Measurements from ENCODE around the gene RALGAPB.

RALGAPB gene

DNA sequence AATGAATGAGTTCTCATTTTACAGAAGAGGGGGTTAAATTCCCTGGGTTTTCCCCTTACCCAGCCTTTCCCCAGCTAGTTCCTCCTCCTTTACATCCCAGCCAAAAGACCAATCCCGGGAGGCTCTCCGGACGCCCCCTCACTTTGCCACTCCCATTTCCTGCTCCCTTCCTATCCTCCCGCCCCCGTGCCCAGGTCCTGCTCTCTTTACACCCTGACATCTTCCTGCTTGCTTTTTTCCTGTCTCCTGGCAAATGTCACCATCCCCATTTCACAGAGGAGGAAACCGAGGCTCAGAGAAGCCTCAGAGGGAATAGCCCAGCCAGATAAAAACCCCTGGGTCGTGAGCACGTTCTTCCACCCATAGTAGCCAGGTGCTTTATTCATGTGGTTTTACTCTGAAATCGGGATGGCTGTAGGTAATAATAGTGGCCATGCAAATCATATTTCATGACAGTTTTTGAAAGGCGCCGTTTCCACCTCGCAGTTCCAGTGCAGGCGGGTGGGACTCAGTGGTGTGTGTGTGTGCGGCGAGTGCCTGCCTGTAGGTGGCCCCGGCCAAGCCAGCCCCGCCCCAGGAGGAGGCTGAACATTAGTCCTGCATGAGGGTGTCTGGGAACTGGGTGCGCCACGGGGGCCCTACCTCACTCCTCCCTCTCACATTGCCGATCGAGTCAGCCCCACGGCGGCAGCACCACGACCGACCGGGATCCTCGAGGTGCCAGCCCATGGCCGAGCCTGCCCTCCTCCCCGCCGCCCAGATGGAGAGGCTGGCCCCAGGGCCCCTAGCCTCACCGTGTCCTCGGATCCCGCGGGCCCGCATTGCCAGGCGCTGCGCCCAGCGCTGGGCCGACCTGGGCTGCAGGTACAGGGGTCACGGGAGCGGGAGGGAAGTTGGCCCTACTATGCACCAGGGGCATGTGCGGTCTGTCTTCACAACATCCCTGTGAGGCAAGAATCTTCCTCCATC lies 128.9 kb downstream of the RALGAPB start, which contains the start of gene ARHGAP40:
ARHGAP40 (plus strand) TSS at position 594 of the 969 bp plus-strand sequence.
- peak in 1 of 2 experiments; percentile 17 for DNase-seq
- TF ChIP-seq GATA1 (IDR thresholded peaks at IDR 0.05; ENCODE audit: low read depth, low read length) (no peak), POLR2A (IDR thresholded peaks at IDR 0.05; ENCODE audit: low read length) (no peak)

DNA sequence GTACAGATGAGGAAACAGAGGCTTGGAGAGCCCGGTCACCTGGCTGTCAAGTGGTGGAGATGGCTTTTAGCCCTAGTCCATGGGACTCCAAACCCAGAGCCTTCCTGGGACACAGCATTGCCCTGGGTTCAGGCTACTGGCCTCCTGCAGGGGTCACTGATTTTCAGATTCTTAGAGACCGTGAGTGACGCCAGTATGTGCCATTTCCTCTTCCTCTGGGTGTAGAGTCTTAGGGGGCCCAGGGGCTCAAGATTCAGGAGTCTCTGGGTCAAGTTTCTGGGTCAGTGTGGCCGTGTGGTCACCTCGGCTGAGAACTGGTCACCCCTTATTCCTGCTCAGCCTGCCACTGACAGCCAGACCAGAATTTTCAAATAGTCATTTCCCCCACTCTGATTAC lies 129.5 kb downstream of the RALGAPB start:
- DNase-seq = no peak
- no peak for TF ChIP-seq GATA1 (IDR thresholded peaks at IDR 0.05; ENCODE audit: low read depth, low read length)
- no peak for TF ChIP-seq POLR2A (IDR thresholded peaks at IDR 0.05; ENCODE audit: low read length)

DNA sequence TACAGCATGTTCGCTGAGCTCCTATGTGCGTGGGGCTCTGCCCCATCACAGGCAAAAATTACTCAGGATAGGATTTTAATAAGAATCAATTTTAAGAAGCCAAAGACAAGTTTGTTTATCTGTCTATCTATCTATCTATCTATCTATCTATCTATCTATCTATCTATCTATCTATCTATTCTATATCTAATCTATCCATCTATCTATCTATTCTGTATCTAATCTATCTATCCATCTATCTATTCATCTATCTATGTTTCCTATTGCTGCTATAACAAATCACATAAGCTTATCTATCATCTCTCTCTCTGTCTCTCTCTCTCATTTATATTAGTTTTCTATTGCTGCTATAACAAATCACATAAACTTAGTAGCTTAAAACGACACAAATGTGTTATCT lies 130.6 kb downstream of the RALGAPB start:
- no peak for DNase-seq
- no peak for TF ChIP-seq POLR2A (IDR thresholded peaks at IDR 0.05; ENCODE audit: low read length)

DNA sequence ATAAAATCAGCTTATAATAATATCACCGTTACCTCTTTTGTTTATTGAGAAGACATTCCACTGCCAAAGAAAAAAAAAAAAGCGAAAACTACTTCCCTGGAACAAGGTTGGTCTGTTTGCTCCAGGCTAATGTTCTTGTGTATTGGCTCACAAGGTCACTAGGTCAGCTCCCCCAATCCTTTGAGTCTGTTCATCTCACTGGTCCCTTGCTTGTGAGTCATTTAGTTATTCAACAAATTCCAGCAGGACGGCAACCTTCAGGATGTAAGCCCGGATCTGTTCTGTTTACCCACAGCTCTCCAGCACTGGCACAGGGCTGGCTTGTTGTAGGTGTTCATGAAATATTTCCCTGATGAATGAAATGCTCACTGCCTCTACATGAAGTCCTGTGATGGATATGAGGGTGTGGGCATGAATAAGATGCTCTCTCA lies 132.2 kb downstream of the RALGAPB start:
- no peak for TF ChIP-seq POLR2A (IDR thresholded peaks at IDR 0.05; ENCODE audit: low read length)
- TF ChIP-seq GATA1 (IDR thresholded peaks at IDR 0.05; ENCODE audit: low read depth, low read length) = no peak
- no peak for DNase-seq

DNA sequence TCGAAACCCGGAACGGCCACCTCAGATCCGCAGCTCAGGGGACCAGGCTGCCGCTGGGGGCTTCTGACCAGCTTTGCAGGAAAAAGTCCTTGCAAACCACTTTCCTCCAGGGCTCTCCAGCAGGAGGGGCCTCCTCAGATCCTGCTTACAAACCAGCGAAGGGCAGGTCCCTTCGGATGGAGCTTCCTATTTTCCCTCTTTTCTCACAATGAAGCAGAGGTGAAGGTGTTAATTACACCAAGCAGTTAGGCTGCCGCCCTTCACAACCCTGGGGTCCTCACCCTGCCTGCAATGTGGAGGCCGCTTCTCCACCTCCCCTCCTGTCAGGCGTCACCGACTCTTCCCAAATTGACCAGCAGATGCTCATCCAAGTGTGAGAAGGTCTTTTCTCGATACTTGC lies 134.7 kb downstream of the RALGAPB start:
- no peak for TF ChIP-seq GATA1 (IDR thresholded peaks at IDR 0.05; ENCODE audit: low read depth, low read length)
- no peak for TF ChIP-seq POLR2A (IDR thresholded peaks at IDR 0.05; ENCODE audit: low read length)
- no peak for DNase-seq

DNA sequence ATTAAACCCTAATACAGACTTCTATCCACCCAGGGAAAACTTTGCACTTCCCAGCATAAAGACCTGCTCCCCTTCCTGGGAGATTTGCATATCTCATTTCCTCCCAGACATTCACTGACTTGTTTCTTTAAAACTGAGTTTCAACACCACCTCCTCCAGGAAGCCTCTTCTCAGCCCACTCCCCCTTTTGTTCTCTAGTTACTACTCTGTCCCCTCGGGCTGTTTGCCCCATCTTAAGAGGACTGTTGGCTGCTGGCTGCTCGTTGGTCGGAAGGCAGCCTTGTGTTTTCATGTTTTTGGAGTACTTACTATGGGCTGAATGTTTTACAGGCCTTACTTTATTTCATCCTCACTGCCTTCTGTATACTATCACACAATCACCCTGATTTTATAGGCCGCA lies 135.5 kb downstream of the RALGAPB start:
- TF ChIP-seq POLR2A (IDR thresholded peaks at IDR 0.05; ENCODE audit: low read length) (no peak), GATA1 (IDR thresholded peaks at IDR 0.05; ENCODE audit: low read depth, low read length) (no peak)
- DNase-seq = no peak

DNA sequence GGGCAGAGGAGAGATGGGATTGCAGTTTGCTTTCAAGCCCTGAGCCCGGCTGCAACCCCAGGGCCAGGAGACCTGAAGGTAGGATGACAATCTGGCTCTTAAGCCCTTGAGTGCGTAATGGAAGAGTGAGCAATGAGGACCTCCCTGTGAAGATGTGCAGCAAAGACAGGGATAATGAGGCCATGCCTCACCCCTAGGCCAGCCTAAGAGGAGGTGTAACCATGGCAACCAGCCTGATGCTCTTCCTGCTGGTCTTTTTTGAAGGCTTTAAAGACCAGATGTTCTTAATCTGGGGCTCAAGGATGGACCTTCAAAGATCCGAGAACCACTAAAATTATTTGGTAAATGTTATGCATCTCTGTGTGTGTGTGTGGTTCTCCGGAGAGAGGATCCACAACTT lies 137.2 kb downstream of the RALGAPB start:
- TF ChIP-seq POLR2A (IDR thresholded peaks at IDR 0.05; ENCODE audit: low read length) (no peak), GATA1 (IDR thresholded peaks at IDR 0.05; ENCODE audit: low read depth, low read length) (no peak)
- DNase-seq = no peak

DNA sequence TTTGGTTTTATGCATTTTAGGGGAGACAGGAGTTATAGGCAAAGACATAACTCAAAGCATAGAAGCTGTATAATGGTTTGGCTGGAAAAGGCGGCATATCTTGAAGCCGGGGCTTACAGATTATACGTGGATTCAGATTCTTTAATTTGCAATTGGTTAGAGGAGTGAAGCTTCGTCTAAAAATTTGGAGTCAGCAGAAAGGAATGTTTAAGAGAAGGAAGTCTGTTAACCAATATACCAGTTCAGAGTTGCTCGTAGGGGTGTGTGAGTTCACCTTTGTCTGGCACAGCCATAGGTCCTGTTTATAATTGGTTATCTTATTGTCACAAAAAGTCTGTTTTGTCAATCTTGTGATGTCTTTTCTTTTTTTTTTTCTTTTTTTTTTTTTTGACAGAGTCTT lies 137.9 kb downstream of the RALGAPB start:
- TF ChIP-seq POLR2A (IDR thresholded peaks at IDR 0.05; ENCODE audit: low read length) (no peak), GATA1 (IDR thresholded peaks at IDR 0.05; ENCODE audit: low read depth, low read length) (no peak)

DNA sequence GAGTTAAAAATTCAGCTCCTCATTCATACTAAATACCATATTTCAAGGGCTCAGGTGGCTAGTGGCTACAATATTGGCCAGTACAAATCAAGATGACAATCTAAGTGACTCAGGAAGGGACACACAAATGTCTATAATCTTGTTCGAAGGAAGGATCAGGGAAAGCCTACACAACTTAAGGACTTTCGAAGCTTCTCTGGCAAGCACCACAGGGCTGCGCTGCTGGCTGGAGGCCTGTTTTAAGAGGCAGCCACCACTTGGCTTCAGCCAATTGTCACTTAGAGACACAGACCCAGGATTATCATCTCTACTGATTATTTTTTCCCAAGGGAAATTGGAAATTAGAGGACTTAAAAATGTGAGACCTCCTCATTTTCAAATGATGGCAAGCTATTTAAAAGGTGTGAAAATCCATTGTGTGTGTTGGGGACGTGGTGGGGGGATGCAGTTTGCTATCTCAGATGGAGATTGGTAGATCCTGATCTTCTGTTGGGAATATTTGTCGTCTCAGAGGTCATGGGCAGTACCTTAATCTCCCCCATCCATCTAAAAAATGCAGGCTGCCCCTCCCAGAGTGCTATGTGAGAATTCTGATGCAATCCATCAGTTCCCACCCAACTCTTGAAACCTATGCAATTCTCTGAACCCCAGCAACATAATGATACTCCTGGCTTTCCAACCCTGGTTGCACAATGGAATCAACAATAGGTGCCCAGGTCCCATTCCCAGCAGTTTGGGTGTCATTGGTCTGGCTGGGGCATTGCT lies 140.3 kb downstream of the RALGAPB start:
- TF ChIP-seq GATA1 (IDR thresholded peaks at IDR 0.05; ENCODE audit: low read depth, low read length) = no peak
- TF ChIP-seq POLR2A (IDR thresholded peaks at IDR 0.05; ENCODE audit: low read length) = no peak
- DNase-seq = no peak

More for the DNA sequence above, 137.9 kb downstream of the RALGAPB start:
- no peak for DNase-seq

DNA sequence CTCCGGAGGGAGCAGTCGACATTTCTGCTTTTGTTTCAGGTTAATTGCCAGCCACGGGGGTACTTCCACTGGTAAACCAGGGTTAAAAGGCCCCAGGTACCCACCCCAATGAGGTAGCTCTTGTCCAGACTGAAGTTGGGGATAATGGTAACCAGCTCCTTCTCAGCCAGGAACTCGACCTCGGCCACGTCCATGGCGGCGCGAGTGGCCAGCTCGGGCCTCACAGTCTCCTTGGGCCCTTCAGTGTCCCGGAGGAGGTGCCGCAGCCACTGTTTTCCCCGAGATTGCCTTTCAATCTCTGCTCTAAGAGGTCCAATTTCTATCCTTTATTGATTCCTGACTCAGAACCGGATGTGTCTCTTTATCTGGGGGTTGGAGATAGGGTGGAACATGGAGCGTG lies 142.6 kb downstream of the RALGAPB start:
- no peak for TF ChIP-seq GATA1 (IDR thresholded peaks at IDR 0.05; ENCODE audit: low read depth, low read length)
- no peak for TF ChIP-seq POLR2A (IDR thresholded peaks at IDR 0.05; ENCODE audit: low read length)
- no peak for DNase-seq

DNA sequence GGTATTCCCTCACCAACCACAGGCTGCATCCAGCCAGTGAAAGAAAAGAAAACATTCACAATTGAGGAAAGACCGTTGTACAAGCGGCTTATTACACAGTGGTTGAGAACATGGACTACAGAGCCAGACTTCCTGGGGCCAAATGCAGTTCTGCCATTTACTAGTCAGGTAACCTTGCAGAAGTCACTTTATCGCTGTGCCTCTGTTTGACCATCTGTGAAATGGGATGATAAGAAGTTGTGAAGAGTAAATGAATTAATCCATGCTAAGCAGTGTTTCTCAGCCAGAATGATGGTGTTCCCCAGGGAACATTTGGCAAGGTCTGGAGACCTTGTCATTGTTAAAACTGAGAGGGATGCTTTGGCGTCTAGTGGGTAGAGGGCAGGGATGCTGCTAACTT lies 143.8 kb downstream of the RALGAPB start:
- no peak for TF ChIP-seq POLR2A (IDR thresholded peaks at IDR 0.05; ENCODE audit: low read length)
- TF ChIP-seq GATA1 (IDR thresholded peaks at IDR 0.05; ENCODE audit: low read depth, low read length) = no peak
- DNase-seq = no peak

DNA sequence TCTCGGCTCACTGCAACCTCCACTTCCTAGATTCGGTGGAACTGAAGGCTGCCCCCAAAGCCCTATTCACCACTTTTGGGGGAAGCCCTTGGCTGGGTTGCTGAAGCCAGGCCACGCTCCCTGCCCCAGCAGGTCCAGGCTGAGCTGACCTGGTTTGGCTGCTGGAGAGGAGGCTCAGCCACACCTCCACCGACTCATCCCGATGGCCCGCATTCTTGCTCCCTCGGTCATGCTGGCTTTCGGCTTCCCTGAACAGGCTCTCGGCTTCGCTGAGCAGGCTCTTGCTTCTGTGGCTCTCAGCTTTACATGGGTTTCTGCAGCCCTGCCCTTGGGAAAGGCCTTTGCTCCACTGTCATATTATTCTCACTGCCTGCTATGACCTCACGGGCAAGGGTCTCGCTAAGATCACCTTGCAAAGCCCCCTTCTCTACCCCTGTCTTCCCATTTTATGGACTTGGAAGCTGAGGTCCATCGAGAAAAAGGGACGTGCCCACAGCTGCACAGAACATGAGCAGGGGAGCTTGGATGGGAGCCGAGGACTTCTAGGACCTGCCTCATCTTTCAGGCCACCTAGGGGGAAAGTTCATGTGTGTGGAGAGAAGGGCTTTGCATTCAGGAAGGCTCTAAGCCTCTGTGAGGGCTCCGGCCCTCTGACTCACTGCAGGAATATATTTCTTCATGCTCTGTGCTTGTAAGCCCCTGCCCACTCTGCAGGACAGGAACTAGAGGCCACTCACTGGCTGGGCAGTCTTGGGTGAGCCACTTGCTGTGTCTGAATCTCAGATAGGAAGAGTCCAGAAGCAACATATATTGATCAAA lies 144.6 kb downstream of the RALGAPB start:
- DNase-seq = no peak
- TF ChIP-seq GATA1 (IDR thresholded peaks at IDR 0.05; ENCODE audit: low read depth, low read length) = no peak
- TF ChIP-seq POLR2A (IDR thresholded peaks at IDR 0.05; ENCODE audit: low read length) = no peak

DNA sequence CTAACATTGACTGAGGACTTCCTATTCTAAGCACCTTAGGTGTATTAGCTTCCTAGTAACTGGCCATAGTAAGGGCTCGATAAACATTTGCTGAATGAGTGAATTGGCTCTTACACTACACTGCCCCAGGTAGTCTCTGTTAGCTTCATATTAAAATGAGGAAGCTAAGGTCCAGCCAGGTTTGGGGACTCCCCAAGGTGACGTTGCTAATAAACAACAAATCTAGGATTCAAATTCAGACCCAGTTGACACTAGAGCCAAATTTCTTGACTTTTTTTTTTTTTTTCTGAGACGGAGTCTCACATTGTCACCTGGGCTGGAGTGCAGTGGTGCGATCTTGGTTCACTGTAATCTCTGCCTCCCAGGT lies 145.2 kb downstream of the RALGAPB start:
- DNase-seq = no peak
- TF ChIP-seq GATA1 (IDR thresholded peaks at IDR 0.05; ENCODE audit: low read depth, low read length) (no peak), POLR2A (IDR thresholded peaks at IDR 0.05; ENCODE audit: low read length) (no peak)

DNA sequence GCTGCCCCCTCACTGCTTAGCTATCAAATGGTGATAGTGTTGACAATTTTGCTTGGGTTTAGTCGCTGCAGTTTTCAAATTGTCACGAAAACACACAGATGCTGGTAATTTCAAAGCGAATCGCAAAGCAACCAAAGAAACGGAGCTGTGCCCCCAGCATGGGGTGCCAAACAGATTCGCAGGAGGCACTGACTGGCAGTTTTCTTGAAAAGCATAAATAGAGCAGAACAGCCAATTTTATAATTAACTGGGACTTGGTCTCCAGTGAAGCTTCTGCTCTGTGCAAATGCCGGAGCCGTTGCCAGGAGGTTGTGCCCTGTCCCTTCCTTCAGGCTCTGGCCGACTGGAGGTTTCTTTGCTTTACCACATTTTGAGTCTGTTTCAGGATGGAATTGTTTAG lies 147.8 kb downstream of the RALGAPB start:
- no peak for TF ChIP-seq GATA1 (IDR thresholded peaks at IDR 0.05; ENCODE audit: low read depth, low read length)
- TF ChIP-seq POLR2A (IDR thresholded peaks at IDR 0.05; ENCODE audit: low read length) = no peak
- DNase-seq = no peak

Measured in erythroblast (primary cell).